Stomach (tissue), 9 donors: ENCODE results near the gene MINDY3. TPM values are rescaled to one million over a fixed set of nuclear protein-coding genes. Genes with fewer than 3 reads are reported as not detected.

ENCODE experiments used
- DNase-seq, 2 donors: peaks; one replicate each; pipeline versions ENCODE4 v3.0.0 to v3.0.0-alpha.2; 2013 to 2019
- H3K27ac ChIP-seq, 5 donors: fragments of 200-600 bp in 4 of 5; sonication (generic) in 4 of 5; one replicate each; pipeline ENCODE4 v1.5.1; 2013 to 2019; ENCODE audit warnings: mild to moderate bottlenecking in 1 of 5, moderate library complexity in 1 of 5
- H3K27me3 ChIP-seq, 3 donors: fragments of 200-600 bp; sonication (generic); one replicate each; pipeline ENCODE4 v1.5.1; 2017 to 2019; ENCODE audit warnings: mixed run types in 1 of 3
- H3K36me3 ChIP-seq, 4 donors: fragments of 200-600 bp; sonication (generic); 1 replicate in 3 of 4; 2 replicates in 1 of 4; pipeline ENCODE4 v1.5.1; 2016 to 2019
- H3K4me1 ChIP-seq, 4 donors: fragments of 200-600 bp; sonication (generic); one replicate each; pipeline ENCODE4 v1.5.1; 2016 to 2019
- H3K4me3 ChIP-seq, 4 donors: fragments of 200-600 bp; sonication (generic) in 3 of 4; one replicate each; pipeline ENCODE4 v1.5.1; 2016 to 2019; ENCODE audit warnings: mild to moderate bottlenecking in 1 of 4
- H3K9me3 ChIP-seq, 4 donors: fragments of 200-600 bp; sonication (generic); one replicate each; pipeline ENCODE4 v1.5.1; 2016 to 2019
- EP300 ChIP-seq: sonication (generic); formaldehyde crosslinking; IDR thresholded peaks from one replicate; pipeline ENCODE4 v1.6.1; 2017; ENCODE audit warnings: antibody characterized with exemption
- POLR2A ChIP-seq, 4 donors: fragments of 450-650 bp; IDR thresholded peaks; one replicate each; pipeline ENCODE4 v1.6.1; 2016; ENCODE audit warnings: antibody characterized with exemption in 4 of 4, control low read depth in 2 of 4, mild to moderate bottlenecking in 1 of 4, moderate library complexity in 1 of 4
- POLR2AphosphoS5 ChIP-seq, 3 donors: sonication (generic); formaldehyde crosslinking; IDR thresholded peaks; one replicate each; pipeline ENCODE4 v1.6.1; 2016; ENCODE audit warnings: antibody characterized with exemption in 3 of 3
- WGBS, 5 donors: extraction: QIAGEN DNeasy Blood & Tissue Kit in 3 of 5; methylation state at CpG; one replicate each; pipeline versions ENCODE4 v1.1.5 to v1.1.7; 2013 to 2018; 5-methylcytosine and 5-hydroxymethylcytosine counted together
- intact Hi-C: fragments of 100-400 bp; cut with DNase I; formaldehyde crosslinking; loops from one replicate; pipeline ENCODE4 v1.15.1; 2023; ENCODE audit warnings: low total_unique reads
- polyA plus RNA-seq, 3 donors: library from polyadenylated mRNA; stranded (reverse); fragments of 200-250 nt; gene quantifications; one replicate each; pipeline ENCODE4 v1.2.3, GENCODE V29; 2013
- total RNA-seq, 5 donors: library from RNA; depleted of rRNA; stranded (reverse); fragments of >200 nt; gene quantifications; one replicate each; pipeline versions ENCODE4 v1.1.0 to v1.2.3, GENCODE V29; 2014 to 2016
- TF ChIP-seq, protein P1 (sequence below), 7 experiments: fragments of 450-650 bp in 4 of 7; fragments of 200-600 bp in 3 of 7; sonication (generic) in 3 of 7; IDR thresholded peaks; one replicate each; pipeline ENCODE4 v1.5.1; 2016 to 2019; ENCODE audit warnings: antibody characterized with exemption in 7 of 7, control low read depth in 2 of 7, mild to moderate bottlenecking in 1 of 7
- donor health status: healthy with polysubstance abuse.
- donor health status: Bipolar disorder and iron deficiency.
- donor health status: healthy.

The MINDY3 gene
- total and polyA plus RNA-seq, 8 donors = 7.6 to 55.4 (median 17.6) TPM

DNA sequence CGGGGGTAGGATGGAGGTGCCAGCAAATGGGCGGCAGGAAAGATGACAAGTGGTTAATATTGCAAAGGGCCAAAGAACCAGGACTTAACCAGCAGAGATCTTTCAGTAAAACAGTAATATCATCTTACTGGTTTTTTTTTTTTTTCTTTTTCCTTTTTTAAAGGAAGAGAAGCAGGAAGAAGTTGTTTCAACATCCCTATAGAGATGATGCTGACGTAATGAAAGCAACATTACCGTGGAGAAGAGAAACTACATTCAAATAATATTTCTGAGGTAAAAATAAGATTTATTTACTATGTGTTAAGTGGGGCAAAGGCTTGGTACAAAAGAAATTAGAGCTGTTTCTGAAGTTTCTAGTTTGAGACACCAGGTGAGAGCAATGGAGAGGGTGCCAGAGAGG is 11.0 kb downstream of the MINDY3 start:
- Histone ChIP-seq H3K36me3 (peaks cover 0 to 8% (median 2%) of the 10 kb centered on the region in 4 donors), H3K27me3 (no peaks in the 10 kb centered on the region), H3K4me3 (no peak overlapping the region), H3K4me1 (peaks cover 0 to 13% (median 4%) of the 10 kb centered on the region in 4 donors), H3K27ac (no peak overlapping the region), H3K9me3 (peaks cover 0 to 13% (median 3%) of the 10 kb centered on the region in 4 donors)
- TF ChIP-seq POLR2A (IDR thresholded peaks at IDR 0.05) (no peak), POLR2AphosphoS5 (IDR thresholded peaks at IDR 0.05) (no peak), EP300 (no peak)
- TF ChIP-seq, protein P1, sequence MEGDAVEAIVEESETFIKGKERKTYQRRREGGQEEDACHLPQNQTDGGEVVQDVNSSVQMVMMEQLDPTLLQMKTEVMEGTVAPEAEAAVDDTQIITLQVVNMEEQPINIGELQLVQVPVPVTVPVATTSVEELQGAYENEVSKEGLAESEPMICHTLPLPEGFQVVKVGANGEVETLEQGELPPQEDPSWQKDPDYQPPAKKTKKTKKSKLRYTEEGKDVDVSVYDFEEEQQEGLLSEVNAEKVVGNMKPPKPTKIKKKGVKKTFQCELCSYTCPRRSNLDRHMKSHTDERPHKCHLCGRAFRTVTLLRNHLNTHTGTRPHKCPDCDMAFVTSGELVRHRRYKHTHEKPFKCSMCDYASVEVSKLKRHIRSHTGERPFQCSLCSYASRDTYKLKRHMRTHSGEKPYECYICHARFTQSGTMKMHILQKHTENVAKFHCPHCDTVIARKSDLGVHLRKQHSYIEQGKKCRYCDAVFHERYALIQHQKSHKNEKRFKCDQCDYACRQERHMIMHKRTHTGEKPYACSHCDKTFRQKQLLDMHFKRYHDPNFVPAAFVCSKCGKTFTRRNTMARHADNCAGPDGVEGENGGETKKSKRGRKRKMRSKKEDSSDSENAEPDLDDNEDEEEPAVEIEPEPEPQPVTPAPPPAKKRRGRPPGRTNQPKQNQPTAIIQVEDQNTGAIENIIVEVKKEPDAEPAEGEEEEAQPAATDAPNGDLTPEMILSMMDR (IDR thresholded peaks at IDR 0.05) = no peak
- no peak for DNase-seq
- intact Hi-C loops = no loop called here
- 88 to 94% (median 93%) methylated on average over 4 of the region's 4 CpGs for WGBS, 5 donors

DNA sequence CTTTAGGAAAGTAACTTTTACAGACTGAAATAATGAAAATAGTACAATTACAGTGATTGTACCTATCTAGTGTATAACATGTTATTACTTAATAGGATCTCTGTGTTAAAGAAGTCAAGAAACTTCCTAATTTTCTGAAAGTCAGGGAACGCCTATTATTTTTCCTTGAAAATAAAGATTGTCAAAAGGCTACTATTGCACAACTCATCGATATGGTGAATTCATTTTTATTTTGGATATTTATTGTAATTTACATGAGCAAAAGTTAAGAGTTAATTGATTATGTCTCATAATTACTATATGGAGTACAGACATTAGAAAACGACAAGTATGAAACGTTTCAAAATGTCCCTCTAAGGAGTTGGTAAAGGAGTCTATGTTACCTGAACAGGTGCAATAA is 12.8 kb downstream of the MINDY3 start:
- H3K4me1 ChIP-seq = peaks cover 0 to 15% (median 5%) of the 10 kb centered on the region in 4 donors
- peaks cover 0 to 8% (median 2%) of the 10 kb centered on the region in 4 donors for H3K36me3 ChIP-seq
- no peak overlapping the region for H3K4me3 ChIP-seq
- no peak overlapping the region for H3K27ac ChIP-seq
- peaks cover 0 to 13% (median 3%) of the 10 kb centered on the region in 4 donors for H3K9me3 ChIP-seq
- DNase-seq = no peak
- 92 to 98% (median 94%) methylated on average over 4 of the region's 4 CpGs for WGBS, 5 donors
- intact Hi-C loops = no loop called here
- TF ChIP-seq EP300 (no peak), POLR2A (IDR thresholded peaks at IDR 0.05) (no peak), POLR2AphosphoS5 (IDR thresholded peaks at IDR 0.05) (no peak)
- TF ChIP-seq, protein P1 (IDR thresholded peaks at IDR 0.05) = no peak
- no peaks in the 10 kb centered on the region for H3K27me3 ChIP-seq

DNA sequence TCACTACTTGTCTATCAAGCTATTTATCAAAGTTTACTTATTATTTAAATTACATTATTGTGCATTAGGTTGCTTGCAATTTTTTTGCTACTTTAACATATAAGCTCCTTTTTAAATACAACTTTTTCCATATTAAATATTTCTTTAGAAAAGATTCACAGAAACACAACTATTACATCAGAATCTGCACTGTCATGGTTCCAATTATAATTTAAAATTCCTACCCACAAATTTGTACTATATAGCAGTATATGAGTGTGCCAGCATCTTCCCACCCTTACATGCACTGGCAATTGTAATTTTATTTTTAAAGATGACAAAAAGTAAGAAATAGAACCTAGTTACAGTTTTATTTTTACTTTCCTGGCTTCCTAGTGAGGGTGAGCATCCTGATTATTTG is 15.8 kb downstream of the MINDY3 start:
- TF ChIP-seq POLR2AphosphoS5 (IDR thresholded peaks at IDR 0.05) (no peak), EP300 (no peak), POLR2A (IDR thresholded peaks at IDR 0.05) (no peak)
- TF ChIP-seq, protein P1 (IDR thresholded peaks at IDR 0.05) = no peak
- Histone ChIP-seq H3K4me1 (peaks cover 0 to 13% (median 4%) of the 10 kb centered on the region in 4 donors), H3K27ac (no peak overlapping the region), H3K36me3 (peaks cover 0 to 17% (median 2%) of the 10 kb centered on the region in 4 donors), H3K9me3 (no peaks in the 10 kb centered on the region), H3K27me3 (no peaks in the 10 kb centered on the region), H3K4me3 (no peak overlapping the region)
- intact Hi-C loops = no loop called here
- DNase-seq = no peak

DNA sequence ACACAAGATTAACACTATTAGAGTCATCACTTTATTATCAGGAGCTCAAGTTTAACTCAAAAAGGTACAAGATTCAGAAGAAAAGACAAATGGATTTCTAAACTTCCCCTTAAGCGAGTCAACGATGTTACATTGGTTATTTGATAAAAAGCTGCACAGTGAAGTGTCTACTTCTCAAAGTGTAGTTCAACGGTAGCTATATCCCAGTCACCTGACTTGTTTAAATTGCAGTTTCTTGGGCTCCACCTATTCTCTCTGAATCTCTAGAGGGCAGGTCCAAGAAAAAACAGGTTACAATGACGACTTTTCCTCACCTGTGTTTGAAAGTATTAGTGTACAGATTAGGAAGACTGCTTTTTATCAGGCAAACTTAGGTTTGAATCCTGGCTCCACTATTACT is 16.6 kb downstream of the MINDY3 start:
- Histone ChIP-seq H3K4me3 (no peak overlapping the region), H3K27me3 (no peaks in the 10 kb centered on the region), H3K9me3 (no peaks in the 10 kb centered on the region), H3K36me3 (peaks cover 0 to 17% (median 2%) of the 10 kb centered on the region in 4 donors), H3K4me1 (peaks cover 0 to 13% (median 4%) of the 10 kb centered on the region in 4 donors), H3K27ac (no peak overlapping the region)
- DNase-seq = no peak
- TF ChIP-seq, protein P1 (IDR thresholded peaks at IDR 0.05) = no peak
- TF ChIP-seq POLR2AphosphoS5 (IDR thresholded peaks at IDR 0.05) (no peak), POLR2A (IDR thresholded peaks at IDR 0.05) (no peak), EP300 (no peak)
- WGBS, 5 donors = 61 to 75% (median 69%) methylated on average over 4 of the region's 4 CpGs
- intact Hi-C loops = no loop called here
